Activated T-cell treated with anti-CD3 and anti-CD28 coated beads, Interleukin-2, amount 50 U/mL, for 72 hours (primary cell): Measurements from ENCODE around the gene ABRAXAS1. TPM values are rescaled to one million over a fixed set of nuclear protein-coding genes. Genes with fewer than 3 reads are reported as not detected.
"Not testable (repeated sequence)": the region's sequence is repeated elsewhere in the genome, so short reads cannot be mapped to it uniquely, and the experiment has no call there.

Experiments
- ATAC-seq, 2 donors: fragments of 150-1000 bp; cut with Tn5 transposase; replicated peaks in 1 of 2; 2 replicates each; pipeline ENCODE4 v1.10.0; 2021; ENCODE audit warnings: moderate library complexity in 2 of 2, mild to moderate bottlenecking in 1 of 2
- DNase-seq, 2 donors: peaks; one replicate each; pipeline ENCODE4 v3.0.0; 2021 to 2022; ENCODE audit warnings: mixed read lengths in 1 of 2
- H3K27ac Mint-ChIP-seq: one replicate; pipeline ENCODE4 v1.8.0; 2022; ENCODE audit warnings: mild to moderate bottlenecking, moderate library complexity, mixed read lengths
- H3K27me3 Mint-ChIP-seq: one replicate; pipeline ENCODE4 v1.8.0; 2022; ENCODE audit warnings: low read depth, mixed read lengths
- H3K36me3 Mint-ChIP-seq, 2 donors: one replicate each; pipeline ENCODE4 v1.8.0; 2022; ENCODE audit warnings: mixed read lengths in 2 of 2, mild to moderate bottlenecking in 1 of 2; ENCODE audit not compliant: insufficient read depth in 2 of 2
- H3K4me1 Mint-ChIP-seq: one replicate; pipeline ENCODE4 v1.8.0; 2022; ENCODE audit warnings: low read depth, mixed read lengths
- H3K4me3 Mint-ChIP-seq, 2 donors: one replicate each; pipeline ENCODE4 v1.8.0; 2022; ENCODE audit warnings: mild to moderate bottlenecking in 2 of 2, mixed read lengths in 2 of 2, moderate library complexity in 2 of 2
- H3K9me3 Mint-ChIP-seq, 2 donors: one replicate each; pipeline ENCODE4 v1.8.0; 2022; ENCODE audit warnings: mixed read lengths in 2 of 2
- total RNA-seq, 2 donors: library from RNA; stranded (reverse); gene quantifications; one replicate each; pipeline ENCODE4 v1.2.3, GENCODE V29; 2022

The ABRAXAS1 gene
- total RNA-seq, result 10 to 100 TPM; 16.7 to 21.7 TPM

DNA sequence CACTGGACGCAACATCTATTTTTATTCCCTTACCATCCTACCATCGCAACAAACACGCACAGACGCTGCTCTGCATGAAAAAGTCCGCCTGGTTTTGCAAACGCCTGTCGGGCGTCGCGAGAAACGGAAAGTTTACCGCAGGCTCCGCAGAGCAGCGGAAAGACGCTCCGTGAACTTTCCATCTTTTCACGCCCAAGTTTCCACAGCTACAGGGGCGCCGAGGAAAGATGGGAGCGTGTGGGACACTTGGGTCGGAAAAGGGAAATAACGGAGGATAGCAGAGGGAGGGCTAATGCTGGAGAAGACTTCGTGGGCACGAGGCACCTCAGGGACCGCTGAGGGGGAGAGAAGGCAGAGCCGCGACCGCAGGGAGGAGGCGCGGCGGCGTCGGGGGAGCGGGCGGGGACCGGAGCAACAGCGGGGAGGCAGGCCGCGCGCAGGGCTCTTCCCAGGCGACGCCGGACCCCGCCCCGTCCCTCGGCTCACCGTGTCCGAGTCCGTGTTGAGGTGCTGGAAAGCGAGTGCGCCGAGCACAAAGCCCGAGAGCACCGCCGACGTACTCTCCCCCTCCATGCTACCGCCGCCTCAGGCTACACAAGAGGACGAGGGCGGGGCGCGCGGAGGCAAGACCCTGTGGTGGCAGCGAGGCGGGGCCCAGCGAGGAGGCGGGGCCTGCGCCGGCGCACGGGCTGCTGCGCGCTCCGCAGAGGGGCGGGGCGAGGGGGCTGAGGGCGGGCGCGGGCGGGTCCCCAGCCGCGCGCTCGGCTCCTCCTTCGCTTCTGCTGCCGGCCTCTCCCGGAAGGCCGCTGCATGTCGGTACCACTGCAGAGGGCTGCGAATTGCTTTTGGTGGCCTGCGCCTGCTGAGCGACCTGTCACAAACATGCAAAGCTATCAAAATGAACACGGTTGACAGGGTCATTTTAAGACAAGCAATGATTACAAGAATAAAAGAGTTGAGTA is at the start of gene ABRAXAS1:
Gene ABRAXAS1, minus strand, starts transcription at position 601 of the 962 bp plus-strand sequence. Its CDS starts 28 bp downstream, at position 573.
- Mint-ChIP-seq H3K27ac (peak within 1 kb of the TSS; percentile 89), H3K4me3 (peak within 1 kb of the TSS; percentile 97 to 98), H3K9me3 (no peaks in the 10 kb centered on the region), H3K4me1 (peaks cover 23% of the 10 kb centered on the region), H3K36me3 (no peaks in the 10 kb centered on the region), H3K27me3 (no peaks in the 10 kb centered on the region)
- peak; percentile 95 for DNase-seq
- ATAC-seq, result peak; percentile 93 to 95

DNA sequence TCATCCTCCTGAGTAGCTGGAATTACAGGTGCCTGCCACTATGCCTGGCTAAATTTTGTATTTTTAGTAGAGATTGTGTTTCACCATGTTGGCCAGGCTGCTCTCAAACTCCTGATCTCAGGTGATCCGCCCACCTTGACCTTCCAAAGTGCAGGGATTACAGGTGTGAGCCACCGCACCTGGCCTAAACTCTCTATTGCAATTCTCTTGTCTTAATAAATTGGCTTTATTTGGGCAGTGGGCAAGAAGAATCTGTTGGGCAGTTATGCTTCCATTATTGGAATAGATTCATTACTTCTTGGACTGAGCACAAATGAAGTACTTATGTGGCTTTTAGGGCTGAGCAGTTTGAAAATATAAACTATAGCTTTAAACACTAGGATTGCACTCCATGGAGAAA is 42.8 kb upstream of the ABRAXAS1 start:
- ATAC-seq, result no peak
- Mint-ChIP-seq H3K4me3 (no peak overlapping the region), H3K36me3 (no peaks in the 10 kb centered on the region), H3K9me3 (no peaks in the 10 kb centered on the region), H3K27me3 (peaks cover 11% of the 10 kb centered on the region), H3K4me1 (no peaks in the 10 kb centered on the region), H3K27ac (no peak overlapping the region)
- no peak for DNase-seq

DNA sequence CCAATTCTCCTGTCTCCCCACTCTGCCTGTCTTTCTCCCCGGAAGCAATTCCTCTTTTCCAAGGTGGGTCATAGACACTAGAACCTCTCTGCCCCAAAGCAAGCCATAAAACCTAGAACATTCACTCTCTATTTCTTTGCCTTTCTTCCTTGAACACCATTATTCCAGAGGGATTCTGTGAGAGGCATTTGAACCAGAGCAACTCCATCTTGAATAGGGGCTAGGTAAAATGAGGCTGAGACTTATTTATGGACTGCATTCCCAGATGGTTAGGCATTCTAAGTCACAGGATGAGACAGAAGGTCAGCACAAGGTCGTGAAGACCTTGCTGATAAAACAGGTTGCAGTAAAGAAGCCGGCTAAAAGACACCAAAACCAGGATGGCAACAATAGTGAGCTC is 37.3 kb upstream of the ABRAXAS1 start:
- no peaks in the 10 kb centered on the region for H3K4me1 Mint-ChIP-seq
- H3K4me3 Mint-ChIP-seq, result no peak overlapping the region
- no peak for DNase-seq
- no peak for ATAC-seq
- H3K9me3 Mint-ChIP-seq, result no peaks in the 10 kb centered on the region
- no peak overlapping the region for H3K27ac Mint-ChIP-seq
- no peaks in the 10 kb centered on the region for H3K36me3 Mint-ChIP-seq
- no peaks in the 10 kb centered on the region for H3K27me3 Mint-ChIP-seq

DNA sequence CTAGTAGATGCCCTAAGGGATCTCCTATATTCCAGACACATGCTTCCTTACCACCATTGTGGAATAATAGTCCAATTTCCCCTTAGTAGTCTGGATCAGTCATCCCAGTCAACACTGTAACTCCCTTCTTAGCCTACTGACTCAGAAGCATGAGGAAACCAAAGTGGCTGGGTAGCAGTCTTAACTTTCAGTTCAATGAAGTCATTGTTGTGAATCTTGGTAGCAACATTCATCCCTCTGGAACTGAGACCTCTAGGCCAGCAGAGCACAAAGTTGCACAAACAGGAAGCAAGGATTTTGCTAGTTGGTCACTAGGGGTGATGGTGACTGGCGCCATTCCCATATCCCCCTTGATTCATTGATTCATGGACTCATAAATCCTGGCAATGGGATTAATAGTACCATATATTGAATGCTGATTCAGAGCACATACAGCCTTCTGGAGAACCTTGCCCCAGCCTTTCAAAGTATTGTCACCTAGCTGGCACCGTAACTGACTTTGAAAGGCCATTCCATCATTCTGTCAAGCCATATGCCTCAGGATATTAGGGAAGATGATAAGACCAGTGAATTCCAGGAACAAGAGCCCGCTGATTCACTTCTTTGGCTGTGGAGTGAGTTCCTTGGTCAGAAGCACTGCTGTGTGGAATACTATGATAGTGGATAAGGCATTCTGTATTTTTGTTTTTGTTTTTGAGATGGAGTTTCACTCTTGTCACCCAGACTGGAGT is 31.3 kb upstream of the ABRAXAS1 start:
- Mint-ChIP-seq H3K4me1 (no peaks in the 10 kb centered on the region), H3K4me3 (no peak overlapping the region), H3K27ac (no peak overlapping the region), H3K36me3 (no peaks in the 10 kb centered on the region), H3K9me3 (no peaks in the 10 kb centered on the region), H3K27me3 (no peaks in the 10 kb centered on the region)
- ATAC-seq (peak in 1 of 2 donors; percentile 62), DNase-seq (no peak)

DNA sequence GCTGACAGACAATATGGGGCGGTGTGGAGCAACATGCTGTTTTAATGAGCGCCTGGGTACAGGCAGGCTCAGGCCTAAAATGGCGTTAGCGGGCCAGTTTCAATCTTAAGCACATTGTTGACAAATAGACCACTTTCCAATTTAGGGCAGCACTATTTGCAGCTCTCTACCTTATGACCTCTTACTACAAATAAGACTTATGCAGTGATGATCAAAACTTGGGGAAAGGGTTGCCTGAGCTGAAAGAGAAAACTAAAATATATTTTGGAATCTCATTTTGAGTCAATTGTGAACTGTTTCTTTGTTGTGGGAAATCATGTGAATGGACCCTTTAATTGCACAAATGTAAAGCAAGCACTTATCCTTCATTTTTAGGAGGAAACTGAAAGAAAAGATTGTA is 25.5 kb upstream of the ABRAXAS1 start:
- no peaks in the 10 kb centered on the region for H3K36me3 Mint-ChIP-seq
- ATAC-seq (no peak), DNase-seq (no peak)
- H3K4me1 Mint-ChIP-seq, result no peaks in the 10 kb centered on the region
- H3K4me3 Mint-ChIP-seq, result no peak overlapping the region
- H3K9me3 Mint-ChIP-seq, result no peaks in the 10 kb centered on the region
- H3K27ac Mint-ChIP-seq, result no peak overlapping the region
- no peaks in the 10 kb centered on the region for H3K27me3 Mint-ChIP-seq

DNA sequence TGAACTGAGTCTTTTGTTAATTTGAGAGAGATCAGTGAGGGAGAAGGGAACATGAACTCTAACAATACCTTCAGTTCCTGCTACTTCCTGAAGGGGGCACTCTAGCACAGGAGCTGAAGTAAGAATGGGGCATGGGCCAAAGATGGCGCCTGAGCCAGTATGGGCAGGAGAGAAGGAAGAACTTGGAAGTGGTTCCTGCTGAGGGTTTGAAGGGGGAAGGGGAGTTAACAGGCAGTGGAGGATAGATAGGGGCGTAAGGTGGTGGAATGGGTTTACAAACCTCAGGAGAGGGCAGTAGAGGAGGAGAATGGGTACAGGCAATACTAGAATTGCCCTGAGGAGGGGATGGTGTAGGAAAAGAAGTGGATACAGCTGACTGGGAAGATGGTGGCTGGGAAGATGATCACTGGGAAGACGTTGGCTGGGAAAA is 24.3 kb upstream of the ABRAXAS1 start:
- not testable (repeated sequence) for H3K27ac Mint-ChIP-seq, H3K36me3 Mint-ChIP-seq, H3K4me3 Mint-ChIP-seq, H3K4me1 Mint-ChIP-seq, H3K9me3 Mint-ChIP-seq, H3K27me3 Mint-ChIP-seq
- peak; percentile 68 to 74 for DNase-seq
- peak; percentile 54 to 67 for ATAC-seq

DNA sequence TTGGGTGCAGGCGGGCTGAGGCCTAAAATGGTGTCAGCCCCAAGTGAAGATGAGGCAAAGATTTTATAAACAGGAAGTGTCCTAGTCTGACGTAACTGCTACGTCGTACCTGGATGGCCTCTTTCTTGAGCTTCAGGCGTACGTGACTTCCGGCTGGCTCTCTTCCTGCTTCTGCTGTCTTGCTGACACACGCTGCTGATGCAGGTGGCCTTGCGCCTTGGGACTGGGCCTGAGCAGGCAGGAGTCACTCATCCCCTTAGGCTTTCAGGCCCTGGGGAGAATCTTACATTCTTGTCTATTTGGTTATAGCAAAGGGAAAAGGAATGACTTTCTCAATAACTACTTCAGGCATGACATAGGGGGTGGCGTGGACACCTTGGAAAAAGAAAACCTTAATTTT is 20.1 kb upstream of the ABRAXAS1 start:
- Mint-ChIP-seq H3K9me3 (peaks cover 0 to 3% of the 10 kb centered on the region in 2 donors), H3K4me1 (peaks cover 5% of the 10 kb centered on the region), H3K36me3 (no peaks in the 10 kb centered on the region), H3K27me3 (no peaks in the 10 kb centered on the region), H3K27ac (no peak overlapping the region), H3K4me3 (no peak overlapping the region)
- no peak for DNase-seq
- no peak for ATAC-seq

DNA sequence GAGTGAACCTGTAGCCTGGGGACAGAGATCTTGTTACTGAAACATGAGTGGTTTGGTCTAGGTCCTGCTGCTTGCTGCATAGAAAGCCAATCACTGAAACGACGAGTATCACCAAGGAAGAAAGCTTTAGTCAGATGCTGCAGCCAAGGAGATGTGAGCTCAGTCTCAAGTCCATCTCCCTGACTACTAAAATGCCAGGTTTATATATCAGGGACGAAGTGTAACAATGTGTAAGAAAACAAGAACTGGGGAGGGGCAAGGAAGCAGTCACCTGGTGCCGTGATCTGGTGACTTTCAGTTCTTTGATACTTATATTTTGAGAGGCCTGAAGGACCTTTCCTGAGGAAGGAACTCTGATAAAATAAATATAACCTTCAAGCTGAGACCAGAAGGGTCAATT is 19.6 kb upstream of the ABRAXAS1 start:
- ATAC-seq, result peak in 1 of 2 donors; percentile 29
- peak overlapping the region; percentile 75 for H3K27ac Mint-ChIP-seq

DNA sequence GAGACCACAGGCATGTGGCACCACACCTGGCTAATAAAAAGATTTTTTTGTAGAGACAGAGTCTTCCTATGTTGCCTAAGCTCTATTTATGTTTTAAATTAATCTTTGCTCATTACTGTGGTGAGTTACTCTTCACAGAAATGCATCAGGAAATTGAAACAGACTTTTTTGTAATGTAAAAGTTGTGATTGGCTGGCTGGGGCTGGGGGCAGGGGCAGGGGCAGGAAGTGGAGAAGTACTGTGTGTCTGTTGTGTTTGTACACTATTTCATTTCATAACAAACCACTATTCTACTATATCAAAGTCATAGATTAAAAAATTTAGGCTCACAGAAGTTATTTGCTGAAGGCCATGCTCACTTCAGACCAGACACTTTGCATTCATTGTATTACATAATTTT is 19.1 kb upstream of the ABRAXAS1 start:
- Mint-ChIP-seq H3K4me3 (no peak overlapping the region), H3K27me3 (no peaks in the 10 kb centered on the region)

More for the DNA sequence above, 19.6 kb upstream of the ABRAXAS1 start:
- Mint-ChIP-seq H3K4me3 (peak overlapping the region; percentile 27 to 37), H3K36me3 (no peaks in the 10 kb centered on the region), H3K4me1 (peaks cover 5% of the 10 kb centered on the region), H3K9me3 (peaks cover 0 to 3% of the 10 kb centered on the region in 2 donors), H3K27me3 (no peaks in the 10 kb centered on the region)
- DNase-seq, result no peak

DNA sequence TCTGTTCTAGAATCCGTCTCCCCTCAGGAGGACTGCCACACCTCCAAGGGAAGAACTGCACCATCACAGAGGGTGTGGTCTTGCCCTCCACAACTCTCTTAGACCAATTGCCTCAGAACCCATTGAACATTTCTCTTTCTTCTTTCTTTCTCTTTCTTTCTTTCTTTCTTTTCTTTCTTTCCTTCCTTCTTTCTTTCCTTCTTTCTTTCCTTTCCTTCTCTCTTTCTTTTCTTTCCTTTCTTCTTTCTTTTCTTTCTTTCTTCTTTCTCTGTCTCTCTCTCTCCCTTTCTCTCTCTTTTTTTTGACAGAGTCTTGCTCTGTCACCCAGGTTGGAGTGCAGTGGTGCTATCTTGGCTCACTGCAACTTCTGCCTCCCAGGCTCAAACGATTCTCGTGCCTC is 16.8 kb upstream of the ABRAXAS1 start:
- not testable (repeated sequence) for DNase-seq, H3K4me1 Mint-ChIP-seq, H3K4me3 Mint-ChIP-seq, ATAC-seq, H3K27ac Mint-ChIP-seq, H3K27me3 Mint-ChIP-seq, H3K9me3 Mint-ChIP-seq, H3K36me3 Mint-ChIP-seq

More for the DNA sequence above, 19.1 kb upstream of the ABRAXAS1 start:
- ATAC-seq (peak in 1 of 2 donors; percentile 17), DNase-seq (no peak)
- Mint-ChIP-seq H3K36me3 (no peaks in the 10 kb centered on the region), H3K27ac (no peak overlapping the region), H3K4me1 (peaks cover 5% of the 10 kb centered on the region), H3K9me3 (peaks cover 0 to 3% of the 10 kb centered on the region in 2 donors)

DNA sequence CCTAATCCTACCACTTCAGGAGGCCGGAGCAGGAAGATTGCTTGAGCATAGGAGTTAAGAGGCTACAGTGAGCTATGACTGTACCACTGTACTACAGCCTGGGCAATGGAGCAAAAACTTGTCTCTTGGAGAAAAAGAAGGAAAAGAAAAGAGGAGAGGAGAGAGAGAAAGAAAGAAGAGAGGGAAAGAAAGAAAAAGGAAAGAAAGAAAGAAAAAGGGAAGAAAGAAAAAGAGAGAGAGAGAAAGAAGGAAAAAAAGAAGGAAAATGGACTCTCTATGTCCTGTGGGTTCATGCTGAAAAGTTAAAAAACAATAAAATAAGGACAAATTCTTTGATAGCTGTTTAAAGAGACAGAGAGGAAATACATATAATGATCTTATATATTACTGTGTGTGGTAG is 13.3 kb upstream of the ABRAXAS1 start:
- ATAC-seq, result no peak
- no peak for DNase-seq
- Mint-ChIP-seq H3K9me3 (no peaks in the 10 kb centered on the region), H3K27ac (no peak overlapping the region), H3K36me3 (no peaks in the 10 kb centered on the region), H3K27me3 (no peaks in the 10 kb centered on the region), H3K4me3 (no peak overlapping the region), H3K4me1 (no peaks in the 10 kb centered on the region)

DNA sequence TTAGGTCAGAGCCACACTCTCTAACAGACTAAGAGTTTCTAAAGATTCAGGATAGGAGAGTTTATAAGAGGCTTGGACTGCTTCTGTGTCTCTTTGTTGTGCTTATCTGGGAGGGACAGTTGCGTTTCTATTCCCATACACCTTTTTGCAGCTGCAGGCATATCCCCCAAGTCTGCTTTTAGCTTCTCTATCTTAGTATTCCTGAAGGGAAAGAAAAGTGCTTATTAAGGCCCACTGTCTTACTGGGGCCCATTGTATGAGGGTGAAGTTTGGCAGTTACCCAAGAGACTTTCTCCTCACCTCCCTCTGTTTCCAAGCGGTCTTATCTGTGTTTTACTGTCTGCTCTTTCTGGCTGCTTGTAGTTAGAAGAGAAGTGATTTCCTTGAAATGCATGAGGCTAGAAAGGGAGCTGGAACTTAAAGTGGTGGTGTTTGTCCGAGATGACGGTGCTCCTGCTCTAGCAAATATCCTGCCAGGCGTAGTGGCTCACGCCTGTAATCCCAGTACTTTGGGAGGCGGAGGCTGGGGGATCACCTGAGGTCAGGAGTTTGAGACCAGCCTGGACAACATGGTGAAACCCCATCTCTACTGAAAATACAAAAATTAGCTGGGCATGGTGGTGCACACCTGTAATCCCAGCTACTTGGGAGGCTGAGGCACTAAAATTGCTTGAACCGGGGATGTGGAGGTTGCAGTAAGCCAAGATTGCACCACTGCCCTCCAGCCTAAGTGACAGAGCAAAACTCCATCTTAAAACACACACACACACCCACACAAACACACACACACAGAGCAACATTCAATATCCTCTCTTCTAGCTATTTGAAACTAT is 11.4 kb upstream of the ABRAXAS1 start:
- H3K27ac Mint-ChIP-seq, DNase-seq, H3K4me1 Mint-ChIP-seq, H3K27me3 Mint-ChIP-seq, H3K36me3 Mint-ChIP-seq, ATAC-seq, H3K9me3 Mint-ChIP-seq, H3K4me3 Mint-ChIP-seq: not testable (repeated sequence)
